HG03378 (cell line): Measurements from ENCODE around the gene TBX4.

Experiments used
- ATAC-seq: cut with Tn5 transposase; IDR thresholded peaks from one replicate; pipeline ENCODE4 v1.9.1; 2021; ENCODE audit warnings: mild to moderate bottlenecking, moderate library complexity; ENCODE audit not compliant: unreplicated experiment

Gene TBX4

DNA sequence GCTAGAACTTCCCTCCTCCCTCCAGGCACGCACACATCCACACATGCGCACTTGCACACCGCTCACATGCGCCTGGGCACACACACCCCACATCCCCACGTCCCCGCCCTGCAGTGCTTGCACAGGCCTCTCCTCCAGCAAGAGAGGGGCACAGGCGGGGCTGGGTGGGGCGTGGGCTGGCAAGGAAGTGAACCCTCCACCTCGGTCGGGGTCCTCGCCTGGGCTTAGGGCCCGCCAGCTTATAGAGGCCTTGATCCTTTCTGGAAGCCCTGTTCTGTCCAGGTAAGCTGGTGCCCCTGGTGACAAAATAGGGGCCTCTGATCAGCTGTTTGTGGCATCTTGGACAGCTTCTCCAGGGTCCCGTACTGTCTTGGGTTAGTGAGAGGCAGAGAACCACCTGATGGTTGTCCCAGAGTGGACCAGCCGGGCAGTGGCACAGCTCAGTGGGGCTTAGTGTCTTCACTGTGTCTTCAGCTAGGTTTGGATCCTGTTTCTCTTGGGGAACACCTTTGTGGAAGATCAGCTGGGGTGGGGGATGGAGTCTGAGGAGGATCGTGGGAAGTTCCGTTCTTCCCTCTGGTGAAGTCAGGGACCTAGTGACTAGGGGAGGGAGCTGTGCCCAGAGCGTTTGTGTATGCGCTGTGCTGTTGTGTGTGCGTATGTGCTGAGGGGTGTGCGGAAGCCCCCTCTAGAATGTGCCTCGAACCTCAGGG, 12.1 kb downstream of the TBX4 start:
- ATAC-seq: no peak

DNA sequence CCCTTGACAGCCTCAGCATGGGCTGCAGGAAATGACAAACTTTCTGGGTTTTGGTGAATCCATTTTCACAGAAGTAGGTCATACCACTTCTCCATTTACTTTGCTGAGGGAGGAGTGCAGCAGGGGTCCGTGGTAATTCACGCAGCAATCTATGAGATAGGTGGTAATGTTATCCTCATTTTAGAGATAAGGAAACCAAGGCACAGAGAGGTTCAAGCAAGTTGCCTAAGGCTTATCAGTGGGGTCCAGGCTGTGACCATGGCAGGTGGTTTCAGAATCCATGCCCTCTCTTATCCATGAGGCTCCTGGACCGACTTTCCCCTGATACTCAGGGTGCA, 12.6 kb downstream of the TBX4 start:
- ATAC-seq: no peak

DNA sequence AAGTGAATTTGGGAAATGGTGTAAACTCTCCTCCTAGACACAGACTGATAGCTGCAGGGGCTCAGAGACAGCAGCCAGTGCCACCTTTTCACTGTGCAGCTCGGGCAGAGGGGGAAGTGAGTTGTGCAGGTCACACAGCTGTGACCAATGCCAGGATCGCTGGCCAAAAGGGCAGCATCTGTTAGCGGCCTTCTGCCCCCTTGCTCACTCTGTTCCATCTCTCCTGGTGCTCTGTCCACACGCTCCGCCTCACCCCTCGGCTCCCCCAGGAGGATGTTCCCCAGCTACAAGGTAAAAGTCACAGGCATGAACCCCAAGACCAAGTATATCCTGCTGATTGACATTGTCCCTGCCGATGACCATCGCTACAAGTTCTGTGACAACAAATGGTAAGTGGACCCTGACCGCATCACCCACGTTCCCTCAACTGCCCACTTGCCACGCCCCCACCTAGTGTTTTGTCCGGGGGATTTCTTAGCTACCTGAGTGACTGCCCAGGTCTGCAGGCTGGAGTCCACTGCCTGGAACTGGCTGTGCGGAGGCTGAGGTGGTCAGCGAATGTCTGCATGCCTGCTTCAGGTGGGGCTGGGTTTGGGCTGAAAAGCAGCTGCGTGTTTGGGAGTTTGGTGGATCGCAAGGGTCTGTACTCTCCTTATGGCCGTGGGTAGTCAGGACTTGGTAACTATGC, 13.5 kb downstream of the TBX4 start:
- ATAC-seq: no peak

DNA sequence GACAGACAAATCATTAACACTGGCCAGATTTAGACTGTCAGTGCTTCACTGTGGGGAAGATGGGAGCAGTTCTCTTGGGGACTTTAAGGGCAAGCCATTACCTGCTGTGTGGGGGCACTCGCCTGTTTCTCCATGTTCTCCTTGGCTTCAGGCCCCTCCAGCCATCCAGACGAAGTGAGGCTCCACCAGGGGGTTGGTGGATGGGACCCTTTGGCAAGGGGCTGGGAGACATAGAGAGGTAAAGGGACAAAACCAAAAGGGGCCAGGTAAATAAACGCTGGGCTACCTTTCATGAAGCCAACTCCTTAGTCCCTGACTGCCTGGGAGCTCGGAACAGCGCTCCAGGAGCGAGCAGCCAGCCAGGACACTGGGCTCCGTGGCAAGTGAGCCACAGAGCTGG, 14.0 kb downstream of the TBX4 start:
- no peak for ATAC-seq

DNA sequence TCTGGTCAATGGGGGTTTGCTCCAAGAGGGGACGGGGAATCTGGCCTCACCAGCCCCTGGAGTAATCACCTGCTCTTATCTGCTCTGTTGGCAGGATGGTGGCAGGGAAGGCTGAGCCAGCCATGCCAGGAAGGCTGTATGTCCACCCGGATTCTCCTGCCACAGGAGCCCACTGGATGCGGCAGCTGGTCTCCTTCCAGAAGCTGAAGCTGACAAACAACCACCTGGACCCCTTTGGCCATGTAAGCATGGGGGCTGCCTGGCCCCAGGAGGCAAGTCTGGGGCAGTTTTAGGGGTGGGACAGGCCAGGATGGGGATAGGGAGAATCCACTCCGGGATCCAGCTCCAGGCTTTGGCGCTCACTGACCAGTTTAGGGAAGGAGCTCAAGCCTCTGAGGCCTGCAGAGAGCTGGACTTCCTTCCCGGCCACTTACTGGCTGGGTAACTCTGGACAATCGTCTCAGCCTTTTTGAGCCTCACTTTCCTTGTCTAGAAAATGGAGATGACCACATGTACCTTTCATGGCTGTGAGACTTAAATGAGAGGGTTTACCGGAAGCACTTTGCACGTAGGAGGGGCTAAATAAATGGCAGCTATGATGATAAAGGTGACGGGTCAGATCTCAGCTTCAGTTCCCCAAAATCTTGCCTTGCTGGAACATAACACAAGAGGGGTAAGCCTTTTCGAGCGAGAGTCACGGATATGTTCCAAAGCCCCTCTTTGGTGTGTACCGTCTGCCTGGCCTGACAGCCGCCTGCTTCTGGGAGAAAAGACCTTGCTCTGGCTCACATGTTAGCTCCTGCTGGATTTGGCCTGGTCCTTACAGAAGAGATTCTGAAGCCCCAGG, 15.4 kb downstream of the TBX4 start:
- no peak for ATAC-seq

DNA sequence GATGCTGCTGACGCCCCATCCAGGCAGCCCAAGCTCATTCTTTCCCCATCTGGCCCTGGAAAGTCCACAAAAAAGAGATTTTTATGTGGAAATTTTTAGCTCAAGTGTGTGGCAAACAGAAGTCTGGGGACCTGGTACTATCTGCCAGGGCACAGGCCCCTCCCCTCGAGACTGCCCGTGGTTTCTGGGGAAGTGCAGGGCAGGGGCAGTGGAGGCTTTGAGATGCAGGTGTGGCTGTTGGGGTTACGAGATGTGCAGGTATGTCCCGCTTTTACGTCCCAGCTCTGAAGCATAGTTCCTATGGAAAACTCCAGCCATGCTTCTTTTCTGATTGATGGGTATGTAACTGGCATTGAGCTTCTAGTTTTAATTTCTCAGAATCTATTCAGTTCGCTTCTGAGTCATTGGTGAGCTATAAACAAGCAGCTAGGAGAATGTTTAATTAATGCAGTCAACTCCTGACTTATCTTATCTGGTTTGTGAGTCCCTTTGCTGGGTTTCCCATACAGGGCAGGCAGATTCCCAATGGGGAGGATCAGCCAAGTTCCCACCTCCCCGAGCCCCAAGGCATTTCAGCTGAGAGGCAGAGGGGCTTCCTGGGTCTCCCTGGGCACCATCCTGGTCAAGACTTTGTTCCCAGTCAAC, 16.2 kb downstream of the TBX4 start:
- ATAC-seq: no peak

DNA sequence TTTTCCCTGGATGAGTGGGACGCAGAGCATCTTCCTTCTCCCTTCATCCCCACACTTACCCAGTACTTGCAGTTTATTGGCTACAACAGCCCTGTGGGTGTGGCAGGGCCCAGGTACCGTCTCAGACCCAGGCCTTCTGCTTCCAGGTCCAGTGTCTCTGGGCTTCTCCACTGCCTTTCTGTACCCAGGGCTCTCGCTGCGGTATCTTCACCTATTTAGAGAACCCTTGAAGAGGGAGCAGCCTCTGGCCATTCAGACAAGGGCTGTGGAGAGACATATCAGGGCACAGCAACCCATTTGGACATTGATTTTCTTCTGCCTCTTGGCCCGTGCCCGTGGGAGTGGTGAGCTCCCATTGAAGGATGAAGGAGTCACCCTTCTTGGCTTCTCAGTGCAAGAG, 17.3 kb downstream of the TBX4 start:
- no peak for ATAC-seq

DNA sequence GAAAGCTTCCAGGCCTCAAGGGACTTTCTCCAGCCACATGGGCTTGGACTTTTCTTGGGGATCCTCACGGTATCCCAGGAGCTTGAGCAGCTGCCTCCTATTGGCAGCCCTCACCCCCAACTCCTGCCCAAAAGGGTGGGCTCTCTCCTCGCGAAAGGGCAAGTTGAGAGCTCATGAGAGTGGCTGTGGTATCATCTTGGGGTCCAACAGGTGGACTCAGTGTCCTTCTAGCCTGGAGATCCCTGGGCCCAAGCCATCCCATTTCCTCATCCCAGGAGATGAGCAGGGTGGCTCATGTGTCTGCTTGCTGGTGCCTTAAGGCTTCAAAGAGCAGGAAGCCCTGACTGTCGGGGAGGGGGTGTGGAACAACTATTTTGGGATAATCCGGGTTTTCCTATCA, 17.7 kb downstream of the TBX4 start:
- no peak for ATAC-seq

DNA sequence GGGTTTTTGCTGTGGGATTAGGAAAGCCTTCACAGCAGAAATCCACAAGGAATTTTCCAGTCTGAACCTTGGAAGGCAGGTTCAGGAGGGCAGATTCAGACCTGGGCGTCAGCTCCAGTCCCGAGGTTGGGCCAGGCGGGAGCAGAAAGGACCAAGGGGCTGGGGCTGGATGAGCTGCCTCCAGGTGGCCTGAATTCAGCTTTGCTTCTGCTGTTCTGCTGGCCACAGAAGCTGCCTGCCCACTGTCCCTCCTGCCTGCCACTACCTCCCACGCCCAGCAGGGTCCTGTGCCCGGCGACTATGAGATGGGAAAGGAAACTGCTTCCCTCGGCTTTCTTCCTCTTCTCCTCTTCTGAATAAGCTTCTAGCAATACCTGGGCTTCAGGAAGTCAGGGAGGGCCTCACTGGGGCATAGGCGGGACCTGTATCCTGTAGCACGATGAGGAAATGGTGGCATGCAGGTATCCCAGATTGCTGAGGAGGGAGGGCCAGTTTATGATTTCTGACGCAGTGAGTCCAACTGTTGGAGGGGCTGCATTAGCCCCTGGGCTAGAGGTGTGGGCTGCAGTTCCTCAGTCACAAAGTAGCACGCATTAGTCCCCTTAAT, 18.4 kb downstream of the TBX4 start:
- no peak for ATAC-seq

DNA sequence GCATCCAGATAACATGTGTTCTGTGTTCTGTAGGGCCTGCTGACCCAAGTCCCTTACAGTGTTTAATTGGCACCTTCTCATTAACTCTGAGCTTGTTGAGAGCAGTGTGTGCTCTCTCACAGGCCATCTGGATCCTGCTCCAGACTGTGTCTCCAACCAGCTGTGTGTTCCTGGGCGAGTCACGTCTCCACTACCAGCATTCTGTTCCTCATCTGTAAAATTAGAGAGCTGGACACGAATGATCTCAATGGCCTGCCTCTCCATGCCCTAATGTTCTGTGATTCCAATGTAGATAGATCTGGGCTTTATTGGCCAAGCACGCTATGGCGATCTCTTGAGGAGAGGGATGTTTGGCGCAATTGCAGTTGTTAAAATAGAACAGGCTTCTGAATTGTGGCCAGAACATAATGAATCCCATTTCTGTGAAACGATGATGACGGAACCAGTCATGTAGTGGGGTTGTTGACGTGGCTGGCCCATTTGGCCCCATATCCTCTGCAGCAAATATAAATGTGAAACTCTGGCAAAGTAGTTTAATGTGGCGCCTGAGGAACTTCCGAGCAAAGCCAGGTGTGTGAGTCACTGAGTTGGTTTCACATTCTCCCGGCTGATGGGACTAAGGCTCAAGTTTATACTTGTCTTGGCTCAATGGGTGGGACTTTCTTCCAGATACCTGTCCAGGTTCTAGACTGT, 22.2 kb downstream of the TBX4 start:
- ATAC-seq: no peak

DNA sequence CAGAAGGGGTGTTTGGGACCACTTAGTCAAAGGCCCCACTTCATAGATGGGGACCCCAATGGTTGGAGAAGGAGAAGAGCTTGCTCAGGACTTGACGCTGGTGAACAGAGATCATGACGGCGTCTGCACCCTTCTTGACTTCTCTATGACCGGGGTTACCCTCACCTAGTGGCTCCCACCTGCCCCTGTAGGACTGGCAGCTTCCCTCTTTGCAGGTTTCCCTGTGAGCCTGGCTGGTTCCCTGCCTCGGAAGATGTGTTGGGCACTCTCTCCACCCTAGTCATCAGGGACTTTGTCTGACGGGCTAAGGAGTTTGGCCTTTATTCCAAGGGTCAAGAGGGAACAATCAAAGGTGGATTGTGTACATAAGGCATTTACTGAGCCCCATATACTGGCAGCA, 22.7 kb downstream of the TBX4 start:
- ATAC-seq: no peak

DNA sequence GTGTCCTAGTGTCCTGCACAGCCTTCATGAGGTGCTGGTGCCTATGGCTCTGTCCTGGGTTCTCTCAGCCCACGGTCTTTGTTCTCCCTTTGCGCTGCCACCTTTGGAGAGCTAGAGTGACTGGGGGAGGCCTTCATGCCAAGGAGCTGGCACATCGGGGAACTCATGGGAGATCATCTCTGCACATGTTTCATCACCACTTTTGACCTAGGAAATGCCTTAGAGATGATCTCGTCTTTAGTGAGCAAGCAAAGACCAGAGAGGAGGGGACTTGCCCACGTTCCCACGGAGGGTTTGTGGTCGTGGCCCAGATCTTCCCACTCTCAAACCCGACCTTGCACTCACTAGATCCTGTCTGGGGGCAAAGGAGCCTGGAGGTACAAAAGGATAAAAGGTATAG, 23.5 kb downstream of the TBX4 start:
- no peak for ATAC-seq

DNA sequence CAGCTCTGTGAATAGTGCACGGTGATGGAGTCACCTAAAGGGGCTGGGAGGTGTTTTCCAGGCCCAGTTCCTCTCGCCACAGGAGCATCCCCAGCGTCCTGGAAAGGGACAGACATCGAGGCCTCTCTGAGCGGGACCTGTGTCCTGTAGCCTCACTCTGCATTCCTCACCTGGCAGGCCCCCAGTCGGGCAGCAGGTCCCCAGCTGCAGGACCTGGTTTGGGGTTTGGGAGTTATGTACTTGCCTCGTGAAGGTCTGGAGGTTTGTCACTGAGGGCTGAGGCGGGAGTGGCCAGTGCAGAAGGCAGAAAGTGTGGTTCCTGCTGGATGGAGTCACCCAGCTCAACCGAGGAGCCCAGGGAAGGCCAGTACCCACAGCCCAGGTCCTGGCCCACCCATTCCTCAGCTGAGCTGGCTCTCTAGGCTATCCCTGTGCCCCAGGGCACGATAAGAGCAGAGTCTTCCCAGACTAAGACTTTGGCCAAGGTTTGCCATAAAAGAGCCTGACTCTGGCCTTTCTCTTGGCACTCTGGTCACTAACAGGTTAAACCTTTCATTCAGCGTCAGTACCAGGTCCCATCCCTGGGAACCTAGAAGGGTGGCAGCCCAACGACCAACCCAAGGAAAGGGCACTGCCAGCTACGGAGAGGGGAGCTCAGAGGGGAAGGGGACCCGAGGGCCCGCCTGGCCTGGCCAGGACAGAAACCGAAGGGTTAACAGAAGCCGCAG, 24.4 kb downstream of the TBX4 start:
- ATAC-seq: no peak

DNA sequence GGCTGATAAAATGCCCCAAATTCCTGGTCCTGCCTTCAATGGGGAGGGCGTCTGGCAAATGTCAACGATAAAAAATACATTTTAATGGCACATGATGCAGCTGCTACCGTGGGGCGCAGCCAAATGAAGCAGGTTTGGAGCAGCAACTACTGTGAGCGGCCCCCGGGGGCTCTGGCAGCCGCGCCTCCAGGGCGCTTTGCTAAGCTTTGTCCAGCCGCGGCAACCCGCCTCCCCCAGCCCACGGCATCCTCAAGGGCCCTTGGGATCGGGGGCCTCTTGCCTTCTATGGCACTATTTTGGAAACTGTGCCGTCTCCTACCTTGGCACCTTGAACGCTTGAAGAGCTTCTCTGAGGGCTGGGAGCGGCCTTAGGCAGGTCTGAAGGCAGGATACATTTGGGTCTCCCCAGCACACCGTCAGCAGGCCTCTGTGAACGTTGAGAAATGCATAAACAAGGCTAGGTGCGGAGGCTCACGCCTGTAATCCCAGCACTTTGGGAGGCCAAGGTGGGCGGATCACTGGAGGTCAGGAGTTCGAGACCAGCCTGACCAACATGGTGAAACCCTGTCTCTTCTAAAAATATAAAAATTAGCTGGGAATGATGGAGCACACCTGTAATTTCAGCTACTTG, 25.1 kb downstream of the TBX4 start:
- no peak for ATAC-seq

DNA sequence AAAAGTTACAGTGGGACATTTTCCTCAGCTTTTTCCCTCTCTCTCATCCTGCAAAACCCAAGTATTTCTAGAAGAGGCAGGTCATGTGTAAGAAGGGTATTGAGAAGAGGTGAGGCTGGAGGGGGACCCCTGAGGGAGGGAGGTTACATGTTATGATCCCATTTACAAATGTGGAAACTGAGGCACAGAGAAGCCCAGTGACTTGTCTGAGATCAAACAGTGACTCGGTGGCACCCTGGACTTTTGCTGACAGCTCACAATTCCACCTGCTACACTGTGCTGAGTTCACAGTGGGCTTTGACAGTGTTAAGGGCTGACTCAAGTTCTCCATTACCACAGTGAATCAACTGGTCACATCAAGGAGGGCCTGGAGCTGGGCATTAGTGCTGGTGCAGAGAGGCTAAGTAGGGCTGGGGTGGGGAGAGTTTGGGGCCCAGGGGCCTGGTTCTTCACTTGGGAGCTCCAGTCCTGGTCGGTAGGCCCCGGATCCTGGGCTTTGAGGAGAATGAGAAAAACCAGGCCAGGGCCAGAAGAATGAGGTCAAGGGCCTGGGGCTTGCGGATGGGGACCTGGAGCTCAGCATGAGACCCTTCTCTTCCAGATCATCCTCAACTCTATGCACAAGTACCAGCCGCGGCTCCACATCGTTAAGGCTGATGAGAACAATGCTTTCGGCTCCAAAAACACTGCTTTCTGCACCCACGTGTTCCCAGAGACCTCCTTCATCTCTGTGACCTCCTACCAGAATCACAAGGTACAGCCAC, 26.0 kb downstream of the TBX4 start:
- no peak for ATAC-seq

DNA sequence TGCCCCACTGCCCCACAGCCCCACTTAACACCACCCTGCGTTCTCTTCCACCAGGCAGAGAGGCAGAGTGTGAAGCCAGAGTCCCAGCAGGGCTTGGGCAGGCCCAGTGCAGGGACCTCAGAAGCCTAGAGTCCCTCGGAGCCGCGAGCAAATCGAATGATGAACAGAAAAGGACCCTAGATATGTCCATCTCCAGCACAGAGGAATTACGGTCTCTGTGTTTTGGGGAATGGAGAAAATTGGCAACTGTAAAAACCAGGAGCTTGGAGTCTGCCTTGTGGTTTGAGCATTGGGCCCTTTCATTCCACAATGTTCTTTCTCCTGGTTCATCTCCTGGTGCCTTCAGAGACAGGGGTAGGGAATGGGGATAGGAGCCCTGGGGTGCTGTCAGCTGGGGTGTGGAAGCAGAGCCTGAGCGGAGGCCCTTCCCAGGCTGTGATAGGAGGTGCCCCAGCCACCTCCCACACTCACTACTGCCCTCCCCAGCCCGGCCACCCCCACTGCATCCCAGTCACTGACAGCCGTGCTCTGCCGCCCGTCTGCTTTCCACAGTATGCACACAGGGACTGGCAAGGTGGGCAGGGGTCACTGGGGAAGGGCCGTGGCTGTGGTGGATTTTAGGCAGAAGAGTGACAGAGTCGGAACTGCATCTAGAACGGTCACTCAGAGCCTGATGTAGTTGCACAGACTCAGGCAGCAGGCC, 26.7 kb downstream of the TBX4 start:
- no peak for ATAC-seq

DNA sequence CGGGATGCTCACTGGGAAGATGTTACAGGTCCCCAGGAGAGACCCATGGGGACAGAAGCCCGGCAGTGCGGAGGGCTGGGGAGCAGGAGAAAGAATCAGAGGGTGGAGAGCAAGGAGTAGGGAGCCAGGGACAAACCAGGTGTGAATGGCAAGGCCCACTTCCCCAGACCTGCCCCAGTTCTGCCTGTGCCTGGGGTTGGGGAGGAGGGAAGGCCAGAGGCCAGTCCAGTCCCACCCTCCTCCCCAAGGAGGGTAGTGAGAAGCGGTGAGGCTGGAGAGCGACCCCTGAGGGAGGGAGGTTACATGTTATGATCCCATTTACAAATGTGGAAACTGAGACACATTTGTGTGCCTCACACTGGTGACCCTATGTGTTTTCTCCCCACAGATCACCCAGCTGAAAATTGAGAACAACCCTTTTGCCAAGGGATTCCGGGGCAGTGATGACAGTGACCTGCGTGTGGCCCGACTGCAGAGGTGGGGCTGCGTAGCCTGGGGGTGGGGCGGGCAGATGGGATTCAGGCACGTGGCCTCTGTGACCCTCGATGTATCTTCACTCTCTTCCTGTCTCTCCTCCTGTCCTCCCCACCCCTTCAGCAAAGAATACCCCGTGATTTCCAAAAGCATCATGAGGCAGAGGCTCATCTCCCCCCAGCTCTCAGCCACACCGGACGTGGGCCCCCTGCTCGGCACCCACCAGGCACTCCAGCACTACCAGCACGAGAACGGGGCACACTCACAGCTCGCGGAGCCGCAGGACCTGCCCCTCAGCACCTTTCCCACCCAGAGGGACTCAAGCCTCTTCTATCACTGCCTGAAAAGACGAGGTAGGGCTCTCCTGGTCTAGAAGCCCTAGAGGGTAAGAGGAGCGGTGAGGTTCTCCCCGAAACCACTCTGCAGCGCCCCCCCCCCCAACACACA, 27.5 kb downstream of the TBX4 start:
- ATAC-seq: no peak
